Stomach (tissue), 4 donors: ENCODE results near the gene CPAMD8.

Experiments used
- CTCF ChIP-seq, 7 experiments: fragments of 450-650 bp in 4 of 7; fragments of 200-600 bp in 3 of 7; sonication (generic) in 3 of 7; IDR thresholded peaks; one replicate each; pipeline ENCODE4 v1.5.1; 2016 to 2019; ENCODE audit warnings: antibody characterized with exemption in 7 of 7, control low read depth in 2 of 7, mild to moderate bottlenecking in 1 of 7
- EP300 ChIP-seq: sonication (generic); formaldehyde crosslinking; IDR thresholded peaks from one replicate; pipeline ENCODE4 v1.6.1; 2017; ENCODE audit warnings: antibody characterized with exemption
- POLR2A ChIP-seq, 4 donors: fragments of 450-650 bp; IDR thresholded peaks; one replicate each; pipeline ENCODE4 v1.6.1; 2016; ENCODE audit warnings: antibody characterized with exemption in 4 of 4, control low read depth in 2 of 4, mild to moderate bottlenecking in 1 of 4, moderate library complexity in 1 of 4
- POLR2AphosphoS5 ChIP-seq, 3 donors: sonication (generic); formaldehyde crosslinking; IDR thresholded peaks; one replicate each; pipeline ENCODE4 v1.6.1; 2016; ENCODE audit warnings: antibody characterized with exemption in 3 of 3

GRCh38 chr19:16883522-16883921 lies 143.1 kb downstream of the CPAMD8 start:
- TF ChIP-seq POLR2AphosphoS5 (IDR thresholded peaks at IDR 0.05) (no peak), CTCF (IDR thresholded peaks at IDR 0.05) (no peak), POLR2A (IDR thresholded peaks at IDR 0.05) (no peak), EP300 (no peak)
